Stimulated activated CD4-positive, alpha-beta T cell treated with anti-CD3 and anti-CD28 coated beads, Interleukin-4, amount 100 ng/mL, for 1 hour (primary cell): Measurements from ENCODE around the gene SKI.

Experiments
- DNase-seq: peaks from one replicate; pipeline ENCODE4 v3.0.0-alpha.2; 2020

Gene SKI

GRCh38 chr1:2358072-2358471 lies 130.0 kb downstream of the SKI start:
- DNase-seq, result no peak

GRCh38 chr1:2358651-2359640 lies 130.8 kb downstream of the SKI start:
- DNase-seq, result no peak
